Esophagus muscularis mucosa (tissue), 4 donors: ENCODE measurements around the gene ZNF319.

Experiments used
- EP300 ChIP-seq: sonication (generic); formaldehyde crosslinking; IDR thresholded peaks from one replicate; pipeline ENCODE4 v1.6.1; 2017; ENCODE audit warnings: antibody characterized with exemption
- POLR2A ChIP-seq: fragments of 450-650 bp; IDR thresholded peaks from one replicate; pipeline ENCODE4 v1.6.1; 2017; ENCODE audit warnings: antibody characterized with exemption, moderate library complexity, mild to moderate bottlenecking, low read depth
- TF ChIP-seq, protein P1 (sequence below), 3 experiments: fragments of 200-600 bp in 2 of 3; fragments of 450-650 bp in 1 of 3; sonication (generic) in 2 of 3; IDR thresholded peaks; one replicate each; pipeline ENCODE4 v1.5.1; 2017 to 2019; ENCODE audit warnings: antibody characterized with exemption in 3 of 3, mild to moderate bottlenecking in 2 of 3, moderate library complexity in 1 of 3

DNA sequence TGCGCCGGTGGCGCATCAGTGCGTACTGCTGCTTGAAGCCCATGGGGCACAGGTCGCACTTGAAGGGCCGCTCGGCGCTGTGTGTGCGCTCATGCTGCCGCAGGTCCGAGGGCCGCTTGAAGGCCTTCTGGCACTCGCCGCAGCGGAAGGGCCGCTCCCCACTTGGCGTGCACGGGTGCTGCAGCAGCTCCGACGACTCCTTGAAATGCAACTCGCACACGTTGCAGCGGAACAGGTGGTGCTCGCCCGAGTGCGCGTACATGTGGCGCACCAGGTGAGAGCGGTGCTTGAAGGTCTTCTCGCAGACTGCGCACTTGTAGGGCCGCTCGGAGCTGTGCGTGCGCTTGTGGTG lies 3.3 kb downstream of the ZNF319 start:
- no peak for TF ChIP-seq EP300
- TF ChIP-seq POLR2A: no peak
- TF ChIP-seq, protein P1, sequence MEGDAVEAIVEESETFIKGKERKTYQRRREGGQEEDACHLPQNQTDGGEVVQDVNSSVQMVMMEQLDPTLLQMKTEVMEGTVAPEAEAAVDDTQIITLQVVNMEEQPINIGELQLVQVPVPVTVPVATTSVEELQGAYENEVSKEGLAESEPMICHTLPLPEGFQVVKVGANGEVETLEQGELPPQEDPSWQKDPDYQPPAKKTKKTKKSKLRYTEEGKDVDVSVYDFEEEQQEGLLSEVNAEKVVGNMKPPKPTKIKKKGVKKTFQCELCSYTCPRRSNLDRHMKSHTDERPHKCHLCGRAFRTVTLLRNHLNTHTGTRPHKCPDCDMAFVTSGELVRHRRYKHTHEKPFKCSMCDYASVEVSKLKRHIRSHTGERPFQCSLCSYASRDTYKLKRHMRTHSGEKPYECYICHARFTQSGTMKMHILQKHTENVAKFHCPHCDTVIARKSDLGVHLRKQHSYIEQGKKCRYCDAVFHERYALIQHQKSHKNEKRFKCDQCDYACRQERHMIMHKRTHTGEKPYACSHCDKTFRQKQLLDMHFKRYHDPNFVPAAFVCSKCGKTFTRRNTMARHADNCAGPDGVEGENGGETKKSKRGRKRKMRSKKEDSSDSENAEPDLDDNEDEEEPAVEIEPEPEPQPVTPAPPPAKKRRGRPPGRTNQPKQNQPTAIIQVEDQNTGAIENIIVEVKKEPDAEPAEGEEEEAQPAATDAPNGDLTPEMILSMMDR (IDR thresholded peaks at IDR 0.05): no peak
